Pancreas (tissue), 10 donors: Measurements from ENCODE around the gene GSS. TPM values are rescaled to one million over a fixed set of nuclear protein-coding genes. Genes with fewer than 3 reads are reported as not detected.

Experiments used
- ATAC-seq, 4 donors: fragments of 200-7000 bp; cut with Tn5 transposase; one replicate each; pipeline versions ENCODE4 v1.8.0 to v1.9.1; 2020; ENCODE audit warnings: mild to moderate bottlenecking in 4 of 4, moderate library complexity in 4 of 4
- DNase-seq, 6 donors: peaks; one replicate each; pipeline ENCODE4 v3.0.0-alpha.2; 2020
- FAIRE-seq: peaks from 2 replicates; lab custom pipeline; 2012; peaks lifted over from hg19 to GRCh38; lab: Jason Lieb, UNC
- H3K27ac ChIP-seq, 4 donors: fragments of 200-600 bp; sonication (generic); 1 replicate in 3 of 4; 2 replicates in 1 of 4; pipeline versions ENCODE4 v1.5.0 to v1.8.0; 2020
- H3K27me3 ChIP-seq, 4 donors: fragments of 200-600 bp; one replicate each; pipeline ENCODE4 v1.8.0; 2021
- H3K36me3 ChIP-seq, 3 donors: fragments of 200-600 bp; sonication (generic) in 1 of 3; one replicate each; pipeline versions ENCODE4 v1.5.0 to v1.8.0; 2020 to 2021
- H3K4me1 ChIP-seq, 3 donors: fragments of 200-600 bp; one replicate each; pipeline ENCODE4 v1.8.0; 2021
- H3K4me3 ChIP-seq, 4 donors: fragments of 200-600 bp; sonication (generic) in 2 of 4; one replicate each; pipeline versions ENCODE4 v1.5.0 to v1.8.0; 2020 to 2021
- H3K9me3 ChIP-seq, 4 donors: fragments of 200-600 bp; one replicate each; pipeline ENCODE4 v1.8.0; 2021
- CTCF ChIP-seq, 4 donors: fragments of 200-600 bp; sonication (generic) in 3 of 4; IDR thresholded peaks; one replicate each; pipeline versions ENCODE4 v1.5.0 to v1.8.0; 2021; ENCODE audit warnings: antibody characterized with exemption in 4 of 4
- WGBS, 2 donors: extraction: QIAGEN DNeasy Blood & Tissue Kit; methylation state at CpG; one replicate each; pipeline ENCODE4 v1.1.7; 2013; 5-methylcytosine and 5-hydroxymethylcytosine counted together
- intact Hi-C, 3 donors: fragments of 100-400 bp; cut with DNase I; formaldehyde crosslinking; loops; one replicate each; pipeline versions ENCODE4 v1.11.1 to v1.14.2; 2022
- polyA plus RNA-seq, 2 donors: library from polyadenylated mRNA; stranded (reverse); fragments of 200-250 nt; gene quantifications; one replicate each; pipeline ENCODE4 v1.2.3, GENCODE V29; 2013
- total RNA-seq, 6 donors: library from RNA; stranded (reverse); fragmentation: NEBNext Ultra II Directional in 4 of 6; extraction: Animal tissue kit (Norgen Biotek cat#: 25700) in 4 of 6; gene quantifications; one replicate each; pipeline versions ENCODE4 v1.2.1 to v1.2.4, GENCODE V29; 2021 to 2023
- donor health status: healthy with polysubstance abuse.
- donor health status: DM: no; HTN: no; CAD: no; lungs with moderate emphysema.
- donor health status: DM: no; HTN: no; CAD: no.
- donor health status: control.
- donor health status: control.
- donor health status: Bipolar disorder and iron deficiency.
- donor health status: DM: yes; HTN: yes; CAD: no.
- donor health status: DM: no; HTN: no; CAD: no.
- donor health status: DM: no; HTN: no; CAD: no.
- donor health status: DM: yes; HTN: yes; CAD: no.

Gene GSS
- total and polyA plus RNA-seq, 8 donors = 6.7 to 32.2 (median 14.4) TPM

- Histone ChIP-seq H3K27me3 (no peaks in the 10 kb centered on the region), H3K27ac (no peak overlapping the region), H3K4me1 (peaks cover 0 to 3% (median 0%) of the 10 kb centered on the region in 3 donors), H3K4me3 (no peak overlapping the region), H3K9me3 (no peaks in the 10 kb centered on the region), H3K36me3 (peaks cover 0 to 18% (median 0%) of the 10 kb centered on the region in 3 donors)
- intact Hi-C loops = no loop called here
- WGBS, 2 donors = 88 to 90% methylated on average over 1 of the region's 1 CpG
- no peak for ATAC-seq
- no peak for TF ChIP-seq CTCF (IDR thresholded peaks at IDR 0.05)
- no peak for DNase-seq
- FAIRE-seq = no peak
Observed at GRCh38 chr20:34925981-34926380, 29.6 kb downstream of the GSS start.

- intact Hi-C loops = no loop called here
- no peak for DNase-seq
- H3K9me3 ChIP-seq = no peaks in the 10 kb centered on the region
- H3K36me3 ChIP-seq = peaks cover 0 to 18% (median 0%) of the 10 kb centered on the region in 3 donors
- ATAC-seq = no peak
- no peak overlapping the region for H3K27ac ChIP-seq
- no peak for FAIRE-seq
- peaks cover 0 to 3% (median 0%) of the 10 kb centered on the region in 3 donors for H3K4me1 ChIP-seq
- no peak for TF ChIP-seq CTCF (IDR thresholded peaks at IDR 0.05)
- 89 to 96% methylated on average over 3 of the region's 3 CpGs for WGBS, 2 donors
- H3K4me3 ChIP-seq = no peak overlapping the region
- H3K27me3 ChIP-seq = no peaks in the 10 kb centered on the region
Observed at GRCh38 chr20:34925341-34925740, 30.3 kb downstream of the GSS start.

GRCh38 chr20:34923414-34923813 lies 32.2 kb downstream of the GSS start:
- no peak for TF ChIP-seq CTCF (IDR thresholded peaks at IDR 0.05)
- peaks cover 0 to 12% (median 0%) of the 10 kb centered on the region in 3 donors for H3K36me3 ChIP-seq
- no peak for DNase-seq
- 96 to 97% methylated on average over 2 of the region's 2 CpGs for WGBS, 2 donors
- H3K4me1 ChIP-seq = peaks cover 0 to 3% (median 0%) of the 10 kb centered on the region in 3 donors
- no peak for FAIRE-seq
- ATAC-seq = no peak
- no peaks in the 10 kb centered on the region for H3K27me3 ChIP-seq
- intact Hi-C loops = no loop called here
- H3K9me3 ChIP-seq = no peaks in the 10 kb centered on the region
- H3K4me3 ChIP-seq = no peak overlapping the region
- H3K27ac ChIP-seq = peak overlapping the region in 3 of 4 donors; percentile 38 to 56 (median 42)

GRCh38 chr20:34922654-34923381 lies 32.8 kb downstream of the GSS start:
- ATAC-seq (peak; percentile 75 to 94 (median 86)), FAIRE-seq (no peak), DNase-seq (peak in 3 of 6 donors; percentile 34 to 56 (median 35))
- Histone ChIP-seq H3K4me1 (peaks cover 0 to 3% (median 0%) of the 10 kb centered on the region in 3 donors), H3K9me3 (no peaks in the 10 kb centered on the region), H3K27ac (peak overlapping the region; percentile 24 to 56 (median 40)), H3K27me3 (no peaks in the 10 kb centered on the region), H3K36me3 (peaks cover 0 to 6% (median 0%) of the 10 kb centered on the region in 3 donors), H3K4me3 (no peak overlapping the region)
- 76 to 77% methylated on average over 5 of the region's 5 CpGs for WGBS, 2 donors
- no peak for TF ChIP-seq CTCF (IDR thresholded peaks at IDR 0.05)
- intact Hi-C loops = no loop called here

GRCh38 chr20:34921436-34921835 lies 34.2 kb downstream of the GSS start:
- no peaks in the 10 kb centered on the region for H3K27me3 ChIP-seq
- WGBS, 2 donors = 84 to 86% methylated on average over 3 of the region's 3 CpGs
- no peak for FAIRE-seq
- no peak overlapping the region for H3K4me3 ChIP-seq
- peaks cover 0 to 7% (median 0%) of the 10 kb centered on the region in 3 donors for H3K4me1 ChIP-seq
- intact Hi-C loops = no loop called here
- no peak for ATAC-seq
- no peak for DNase-seq
- H3K36me3 ChIP-seq = no peaks in the 10 kb centered on the region
- no peak overlapping the region for H3K27ac ChIP-seq
- no peak for TF ChIP-seq CTCF (IDR thresholded peaks at IDR 0.05)
- no peaks in the 10 kb centered on the region for H3K9me3 ChIP-seq
